GM12865 (cell line): ENCODE results near the gene CAB39.
"Not testable (repeated sequence)": the region's sequence is repeated elsewhere in the genome, so short reads cannot be mapped to it uniquely, and the experiment has no call there.

Experiments used
- DNase-seq: peaks from one replicate; pipeline ENCODE4 v3.0.0; 2010; ENCODE audit warnings: low read depth
- H3K4me3 ChIP-seq: 2 replicates; pipeline ENCODE4 v1.5.1; 2011; ENCODE audit warnings: mild to moderate bottlenecking, low read depth, low read length, control low read depth
- TF ChIP-seq, protein P1 (sequence below): IDR thresholded peaks from 2 replicates; pipeline ENCODE4 v1.5.1; 2011; ENCODE audit warnings: low read length, control low read depth, low read depth, inconsistent platforms; ENCODE audit not compliant: insufficient read depth; ENCODE audit errors: missing control alignments

CAB39 gene

DNA sequence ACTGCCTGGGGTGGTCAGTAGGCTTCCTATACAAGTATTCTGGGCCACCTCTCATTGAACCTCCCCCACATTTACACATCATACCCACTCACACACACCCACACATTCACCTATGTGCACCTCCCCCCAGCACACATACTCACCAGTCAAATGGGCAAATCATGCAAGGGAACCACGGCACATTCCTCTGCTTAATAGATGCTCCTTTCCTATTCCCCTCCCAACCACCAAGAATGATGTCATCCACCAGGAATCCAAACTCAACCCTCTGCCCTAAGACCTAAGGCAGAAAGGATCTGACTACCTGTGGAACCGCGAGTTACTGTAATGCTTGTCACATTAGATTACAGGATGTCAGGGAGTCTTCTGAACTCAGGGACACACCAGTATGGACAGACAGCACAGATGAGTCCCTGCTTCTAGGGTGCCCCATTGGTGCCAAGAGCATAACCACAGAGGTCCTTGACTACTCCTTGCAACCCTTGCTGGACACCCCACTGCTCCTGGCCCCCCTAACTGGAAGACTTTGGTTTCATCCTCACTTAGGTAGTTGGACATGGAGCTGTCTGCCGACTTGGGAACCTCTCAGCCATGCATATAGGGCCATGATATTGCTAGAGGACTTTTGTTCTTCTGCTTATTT is 21.5 kb upstream of the CAB39 start:
- H3K4me3 ChIP-seq = no peak overlapping the region
- TF ChIP-seq, protein P1, sequence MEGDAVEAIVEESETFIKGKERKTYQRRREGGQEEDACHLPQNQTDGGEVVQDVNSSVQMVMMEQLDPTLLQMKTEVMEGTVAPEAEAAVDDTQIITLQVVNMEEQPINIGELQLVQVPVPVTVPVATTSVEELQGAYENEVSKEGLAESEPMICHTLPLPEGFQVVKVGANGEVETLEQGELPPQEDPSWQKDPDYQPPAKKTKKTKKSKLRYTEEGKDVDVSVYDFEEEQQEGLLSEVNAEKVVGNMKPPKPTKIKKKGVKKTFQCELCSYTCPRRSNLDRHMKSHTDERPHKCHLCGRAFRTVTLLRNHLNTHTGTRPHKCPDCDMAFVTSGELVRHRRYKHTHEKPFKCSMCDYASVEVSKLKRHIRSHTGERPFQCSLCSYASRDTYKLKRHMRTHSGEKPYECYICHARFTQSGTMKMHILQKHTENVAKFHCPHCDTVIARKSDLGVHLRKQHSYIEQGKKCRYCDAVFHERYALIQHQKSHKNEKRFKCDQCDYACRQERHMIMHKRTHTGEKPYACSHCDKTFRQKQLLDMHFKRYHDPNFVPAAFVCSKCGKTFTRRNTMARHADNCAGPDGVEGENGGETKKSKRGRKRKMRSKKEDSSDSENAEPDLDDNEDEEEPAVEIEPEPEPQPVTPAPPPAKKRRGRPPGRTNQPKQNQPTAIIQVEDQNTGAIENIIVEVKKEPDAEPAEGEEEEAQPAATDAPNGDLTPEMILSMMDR = no peak
- no peak for DNase-seq

DNA sequence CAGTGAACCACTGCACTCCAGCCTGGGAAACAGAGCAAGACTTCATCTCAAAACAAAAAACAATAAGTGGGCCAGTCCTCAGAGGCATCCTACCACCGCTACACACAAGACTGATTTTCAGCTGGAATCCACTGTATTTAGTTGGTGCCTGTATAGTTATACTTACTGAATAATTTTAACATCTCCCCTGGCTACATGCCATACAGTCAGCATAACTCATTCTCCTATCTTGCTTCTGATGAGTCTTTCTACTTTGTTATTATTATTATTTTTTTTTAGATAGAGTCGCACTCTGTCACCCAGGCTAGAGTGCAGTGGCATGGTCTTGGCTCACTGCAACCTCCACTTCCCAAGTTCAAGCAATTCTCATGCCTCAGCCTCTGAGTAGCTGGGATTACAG is 19.9 kb upstream of the CAB39 start:
- TF ChIP-seq, protein P1 = no peak
- H3K4me3 ChIP-seq = no peak overlapping the region
- no peak for DNase-seq

DNA sequence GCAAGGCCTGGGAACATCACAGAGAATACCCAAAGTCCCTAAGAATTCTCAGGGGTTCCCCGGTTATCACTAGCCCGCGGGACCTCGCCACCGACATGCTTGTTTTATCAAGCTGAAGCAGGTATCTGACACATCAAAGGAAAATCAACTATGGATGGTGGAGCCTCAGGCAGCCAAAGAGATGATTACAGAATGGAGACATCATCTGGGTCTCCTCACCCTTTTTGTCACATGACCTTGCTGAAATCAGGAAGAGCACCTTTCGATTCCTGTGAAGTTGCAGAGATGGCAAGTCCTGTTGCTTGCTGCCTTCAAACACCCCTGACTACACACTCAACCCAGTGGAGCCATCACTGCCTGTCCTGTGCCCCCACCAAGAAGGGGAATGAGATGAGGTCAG is 19.2 kb upstream of the CAB39 start:
- no peak overlapping the region for H3K4me3 ChIP-seq
- TF ChIP-seq, protein P1 = no peak
- DNase-seq = no peak

DNA sequence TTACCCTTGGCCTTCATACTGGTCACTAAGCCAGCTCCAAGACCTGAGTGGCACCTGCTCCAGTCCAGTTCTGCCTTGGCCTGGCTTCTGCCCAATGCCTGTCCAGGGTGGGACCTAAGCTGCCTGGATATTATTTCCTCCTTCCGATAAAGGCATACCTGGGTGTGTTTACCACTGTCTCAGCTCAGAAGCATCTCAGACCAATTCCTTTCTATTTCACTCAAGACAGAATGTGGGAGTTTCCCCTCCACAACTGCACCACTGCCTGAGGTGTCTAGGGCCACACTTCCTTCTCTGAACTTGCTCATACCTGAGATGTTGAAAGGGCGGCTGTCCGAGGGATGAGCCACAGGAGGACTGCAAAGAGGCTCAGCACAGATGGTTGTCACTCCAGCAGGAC is 18.4 kb upstream of the CAB39 start:
- no peak overlapping the region for H3K4me3 ChIP-seq
- TF ChIP-seq, protein P1 = no peak
- peak; percentile 47 for DNase-seq

DNA sequence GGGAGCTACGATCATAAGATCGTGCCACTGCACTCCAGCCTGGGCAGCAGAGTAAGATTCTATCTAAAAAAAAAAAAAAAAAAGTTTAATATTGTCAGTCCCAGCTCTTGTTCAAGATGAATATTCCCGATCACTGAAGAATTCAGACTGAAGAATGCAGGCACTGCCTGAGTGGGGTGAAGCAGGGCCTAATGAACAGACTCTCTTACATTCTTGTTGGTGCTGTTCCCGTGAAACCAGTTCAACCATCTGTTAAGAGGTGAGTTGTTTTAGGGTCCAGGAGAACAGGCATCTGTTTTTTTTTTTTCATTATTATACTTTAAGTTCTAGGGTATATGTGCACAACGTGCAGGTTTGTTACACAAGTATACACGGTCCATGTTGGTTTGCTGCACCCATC is 17.1 kb upstream of the CAB39 start:
- TF ChIP-seq, protein P1 = no peak
- H3K4me3 ChIP-seq = no peak overlapping the region
- DNase-seq = no peak

DNA sequence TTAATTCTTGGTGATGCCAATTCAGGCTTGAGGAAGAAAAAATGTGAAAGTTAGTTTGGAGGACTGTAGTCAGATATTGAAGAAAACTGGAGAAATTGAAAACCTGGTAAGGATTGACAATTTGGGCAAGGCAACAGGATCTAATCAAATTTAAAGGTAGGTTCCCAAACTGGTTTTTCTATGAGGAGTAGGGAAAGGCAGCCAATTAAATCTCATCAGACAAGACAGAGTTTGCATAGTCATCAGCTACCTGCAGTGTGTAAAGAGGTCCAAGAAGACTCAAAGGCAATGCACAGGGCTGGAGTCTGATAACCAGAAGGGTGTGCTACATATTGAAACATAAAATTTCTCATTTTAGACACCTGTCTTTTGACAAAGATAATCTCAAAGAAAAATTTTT is 16.0 kb upstream of the CAB39 start:
- H3K4me3 ChIP-seq = no peak overlapping the region
- no peak for DNase-seq
- TF ChIP-seq, protein P1 = no peak

DNA sequence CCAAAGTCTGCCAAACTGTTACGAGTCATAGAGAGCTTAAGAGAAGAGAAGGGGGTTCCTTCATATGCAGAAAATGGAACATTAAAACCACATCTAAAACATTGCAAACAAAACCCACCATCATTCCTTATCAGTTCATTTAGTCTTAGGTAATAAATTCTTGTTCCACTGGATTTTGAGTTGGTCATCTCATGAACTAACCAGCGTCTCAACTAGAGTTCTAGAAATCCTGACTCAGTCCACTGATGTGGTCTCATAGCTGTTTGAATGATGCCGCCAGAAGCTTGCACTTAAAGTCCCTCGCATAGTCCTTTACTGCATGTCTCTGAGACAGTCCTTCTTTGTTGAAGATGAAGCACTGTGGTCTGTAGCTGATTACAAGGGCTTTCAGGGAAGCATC is 15.0 kb upstream of the CAB39 start:
- DNase-seq = no peak
- H3K4me3 ChIP-seq = no peak overlapping the region
- TF ChIP-seq, protein P1 = no peak

DNA sequence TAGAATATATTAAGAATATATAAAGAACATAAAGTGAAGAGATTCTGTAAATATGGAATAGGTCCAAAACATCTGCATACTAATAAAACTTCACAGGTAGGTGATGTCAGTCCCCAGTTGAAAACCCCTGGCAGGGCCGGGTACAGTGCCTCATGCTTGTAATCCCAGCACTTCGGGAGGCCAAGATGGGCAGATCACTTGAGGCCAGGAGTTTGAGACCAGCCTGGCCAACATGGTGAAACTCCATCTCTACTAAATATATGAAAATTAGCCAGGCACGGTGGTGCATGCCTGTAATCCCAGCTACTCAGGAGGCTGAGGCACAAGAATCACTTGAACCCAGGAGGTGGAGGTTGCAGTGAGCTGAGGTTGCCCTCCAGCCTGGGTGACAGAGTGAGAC is 13.9 kb upstream of the CAB39 start:
- DNase-seq, H3K4me3 ChIP-seq: not testable (repeated sequence)
